OCI-M2 (cell line): ENCODE results near the gene TMEM116.

Experiments used
- DNase-seq: peaks from one replicate; lab custom pipeline; 2025; ENCODE audit not compliant: unreplicated experiment; lab: John Stamatoyannopoulos, UW

TMEM116 gene

GRCh38 chr12:111905502-111905901, 107.5 kb downstream of the TMEM116 start:
- no peak for DNase-seq

DNA sequence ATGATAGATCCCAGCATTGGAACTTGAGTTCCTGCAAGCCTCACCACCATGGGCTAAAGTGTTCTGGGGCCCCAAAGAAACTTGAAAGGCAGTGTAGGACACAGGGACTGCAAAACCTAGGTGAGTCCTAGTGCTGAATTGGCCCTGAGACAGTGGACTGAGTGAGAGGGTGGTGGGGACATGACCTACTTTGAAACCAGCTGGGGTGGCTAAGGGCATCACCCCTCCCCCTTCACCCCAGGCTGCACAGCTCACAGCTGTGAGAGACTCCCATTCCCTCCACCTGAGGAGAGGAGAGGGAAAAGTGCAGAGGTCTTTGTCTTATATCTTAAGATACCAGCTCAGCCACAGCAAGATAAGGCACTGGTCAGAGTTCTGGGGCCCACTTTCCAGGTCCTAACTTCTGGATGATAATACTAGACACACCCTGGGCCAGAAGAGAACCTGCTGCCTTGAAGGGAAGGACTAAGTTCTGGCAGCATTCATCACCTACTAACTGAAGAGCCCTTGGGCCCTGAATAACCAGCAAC, 108.5 kb downstream of the TMEM116 start:
- DNase-seq, result no peak

GRCh38 chr12:111901182-111901581, 111.8 kb downstream of the TMEM116 start:
- no peak for DNase-seq

DNA sequence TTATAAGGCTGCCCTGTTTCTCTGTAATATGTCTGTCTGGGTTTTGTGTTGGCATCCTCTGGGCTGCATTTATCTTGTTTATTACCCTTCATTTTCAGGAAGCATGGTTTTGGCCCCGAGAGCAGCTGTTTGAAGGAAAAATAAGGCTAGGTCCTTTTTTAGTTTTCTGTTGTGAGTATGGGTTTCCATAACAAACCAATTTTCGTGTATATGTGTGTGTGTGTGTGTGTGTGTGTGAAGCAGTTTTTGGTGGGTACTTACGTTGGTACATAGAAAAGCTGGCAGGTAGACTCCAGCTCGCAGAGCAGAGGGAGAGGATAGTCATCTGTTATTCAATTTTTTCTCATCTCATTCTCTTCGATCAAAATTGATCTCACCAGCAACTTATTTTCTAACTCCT, 118.4 kb downstream of the TMEM116 start:
- no peak for DNase-seq

DNA sequence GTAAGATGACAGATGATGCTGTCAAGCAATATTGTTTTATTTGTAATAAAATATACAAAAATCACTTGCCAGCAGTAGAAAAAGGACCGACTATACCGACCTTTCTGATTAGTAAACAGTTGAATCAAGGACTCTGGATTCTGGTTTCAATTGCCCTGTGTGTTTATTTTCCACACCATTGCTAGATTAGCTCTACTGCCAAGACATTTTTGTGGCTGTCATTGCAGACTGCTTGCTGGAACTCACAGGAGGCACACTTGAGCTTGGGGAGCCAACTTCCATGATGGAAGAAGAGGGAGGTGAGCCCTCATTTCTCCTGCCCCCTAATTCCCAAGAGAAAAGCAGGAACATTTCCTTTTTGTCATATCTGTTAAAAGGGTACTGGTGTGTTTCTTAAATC, 119.7 kb downstream of the TMEM116 start:
- no peak for DNase-seq

DNA sequence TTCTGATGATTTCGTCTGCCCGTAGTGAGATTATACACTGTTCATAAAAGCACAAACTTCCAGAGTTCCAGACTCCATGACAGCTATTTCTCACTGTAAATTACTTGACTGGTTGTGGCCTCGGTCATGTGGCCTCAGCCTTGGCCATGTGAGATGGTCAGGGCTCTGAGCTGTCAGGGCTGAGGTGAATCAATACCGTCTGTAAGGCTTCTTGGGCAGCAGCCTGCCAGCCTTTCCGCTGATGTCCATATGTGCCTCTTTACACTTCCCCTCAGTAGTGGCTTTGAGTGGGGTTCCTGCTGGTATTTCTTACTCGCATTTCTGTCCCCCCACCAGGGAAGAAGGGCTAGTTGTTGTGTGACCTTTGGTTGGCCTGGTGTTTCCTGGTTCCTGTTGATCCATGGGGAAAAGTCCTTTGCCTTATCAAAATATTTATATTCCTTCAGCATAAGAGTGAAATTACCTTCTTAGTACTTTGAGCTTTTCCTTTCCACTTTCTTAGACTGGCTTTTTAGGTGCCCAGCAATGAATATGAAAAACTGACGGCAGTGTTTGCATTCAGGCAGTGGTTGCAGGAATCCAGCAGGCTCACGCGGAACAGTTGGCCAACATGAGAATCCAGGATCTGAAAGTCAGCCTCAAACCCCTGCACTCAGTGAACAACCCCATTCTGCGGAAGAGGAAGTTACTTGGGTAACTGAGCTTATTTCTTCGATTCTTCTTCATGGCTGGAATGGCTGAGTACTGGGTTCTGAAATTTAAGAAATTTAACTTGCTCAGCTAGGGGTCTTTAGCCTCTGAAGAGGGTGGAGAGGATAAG, 124.8 kb downstream of the TMEM116 start:
- no peak for DNase-seq

- DNase-seq, result no peak
These were observed 126.1 kb downstream of the TMEM116 start for GRCh38 chr12:111886662-111887545.

DNA sequence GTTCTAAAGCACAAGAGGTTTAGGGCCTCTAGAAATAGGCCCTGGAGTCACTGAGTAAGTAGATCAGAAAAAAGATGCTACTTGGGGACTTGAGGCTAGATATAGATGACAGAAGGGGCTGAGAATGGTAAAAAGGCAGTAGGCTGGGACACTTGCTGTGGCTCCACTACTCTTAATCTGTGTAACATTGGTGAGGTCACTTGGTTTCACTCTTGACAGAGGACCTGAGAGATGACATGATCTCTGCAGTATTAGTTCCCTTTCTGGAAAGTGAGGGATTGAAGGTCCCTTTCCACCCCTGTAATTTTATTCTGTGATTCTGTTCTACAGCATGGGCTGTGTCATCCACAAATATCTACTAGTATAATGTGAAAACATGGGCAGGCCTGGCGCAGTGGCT, 131.2 kb downstream of the TMEM116 start:
- no peak for DNase-seq
